GM21619 (cell line): Measurements from ENCODE around the gene PFKFB3.
"Not testable (repeated sequence)": the region's sequence is repeated elsewhere in the genome, so short reads cannot be mapped to it uniquely, and the experiment has no call there.

Experiments used
- ATAC-seq: cut with Tn5 transposase; IDR thresholded peaks from one replicate; pipeline ENCODE4 v1.9.1; 2021; ENCODE audit not compliant: unreplicated experiment

PFKFB3 gene

GRCh38 chr10:6269432-6269831 lies 66.7 kb downstream of the PFKFB3 start:
- no peak for ATAC-seq

- peak; percentile 62 for ATAC-seq
Observed at GRCh38 chr10:6269953-6270867, 67.5 kb downstream of the PFKFB3 start.

- ATAC-seq = no peak
Observed at GRCh38 chr10:6270951-6271350, 68.2 kb downstream of the PFKFB3 start.

GRCh38 chr10:6271663-6272062 lies 68.9 kb downstream of the PFKFB3 start:
- ATAC-seq = no peak

- ATAC-seq = no peak
Observed at GRCh38 chr10:6272126-6272525, 69.4 kb downstream of the PFKFB3 start.

GRCh38 chr10:6273351-6273750 lies 70.6 kb downstream of the PFKFB3 start:
- no peak for ATAC-seq

- ATAC-seq = no peak
Observed at GRCh38 chr10:6274040-6274439, 71.3 kb downstream of the PFKFB3 start.

GRCh38 chr10:6274484-6274883 lies 71.8 kb downstream of the PFKFB3 start:
- ATAC-seq = no peak

GRCh38 chr10:6275022-6275997 lies 72.6 kb downstream of the PFKFB3 start:
- peak; percentile 72 for ATAC-seq

- ATAC-seq = no peak
Observed at GRCh38 chr10:6276356-6276755, 73.6 kb downstream of the PFKFB3 start.

GRCh38 chr10:6278519-6279120 lies 75.9 kb downstream of the PFKFB3 start:
- ATAC-seq = no peak

- no peak for ATAC-seq
Observed at GRCh38 chr10:6279540-6280267, 77.0 kb downstream of the PFKFB3 start.

GRCh38 chr10:6280291-6280690 lies 77.6 kb downstream of the PFKFB3 start:
- no peak for ATAC-seq

GRCh38 chr10:6282454-6282958 lies 79.8 kb downstream of the PFKFB3 start:
- ATAC-seq = no peak

GRCh38 chr10:6283655-6284054 lies 80.9 kb downstream of the PFKFB3 start:
- no peak for ATAC-seq

- not testable (repeated sequence) for ATAC-seq
Observed at GRCh38 chr10:6290621-6291020, 87.9 kb downstream of the PFKFB3 start.

- ATAC-seq = no peak
Observed at GRCh38 chr10:6292741-6293151, 90.0 kb downstream of the PFKFB3 start.

- not testable (repeated sequence) for ATAC-seq
Observed at GRCh38 chr10:6296425-6296824, 93.7 kb downstream of the PFKFB3 start.

- no peak for ATAC-seq
Observed at GRCh38 chr10:6296828-6297251, 94.1 kb downstream of the PFKFB3 start.

GRCh38 chr10:6297522-6297921 lies 94.8 kb downstream of the PFKFB3 start:
- ATAC-seq = no peak
